HEK293 (cell line): ENCODE results near the gene KRTAP1-1.

Experiments used
- HOXD13 ChIP-seq: sonication (generic); formaldehyde crosslinking; IDR thresholded peaks from 2 replicates; pipeline ENCODE4 v1.8.0; 2022; ENCODE audit warnings: missing genetic modification reagents, borderline replicate concordance
- ZNF155 ChIP-seq: fragments of 450-650 bp; formaldehyde crosslinking; IDR thresholded peaks from 2 replicates; pipeline ENCODE4 v1.5.1; 2016; ENCODE audit warnings: missing biosample characterization, missing genetic modification characterization
- ZNF211 ChIP-seq: fragments of 450-650 bp; formaldehyde crosslinking; IDR thresholded peaks from 2 replicates; pipeline ENCODE4 v1.5.1; 2016; ENCODE audit warnings: low read depth, missing biosample characterization, missing genetic modification characterization

GRCh38 chr17:41013606-41014005 lies 27.6 kb downstream of the KRTAP1-1 start:
- no peak for TF ChIP-seq ZNF211 (tag by site-specific recombination)
- TF ChIP-seq HOXD13 (CRISPR knock-in tag): no peak
- no peak for TF ChIP-seq ZNF155 (tag by site-specific recombination)
